Posterior cingulate gyrus (tissue), 11 donors: ENCODE data around the gene POLK.
A peak's percentile ranks its signal among the peaks of the same experiment; 100 is the strongest.
"Not testable (repeated sequence)": the region's sequence is repeated elsewhere in the genome, so short reads cannot be mapped to it uniquely, and the experiment has no call there.

Experiments
- DNase-seq, 10 donors: peaks; one replicate each; pipeline versions ENCODE4 v3.0.0 to v3.0.0-alpha.2; 2020 to 2021; ENCODE audit warnings: mixed read lengths in 3 of 10
- intact Hi-C: fragments of 100-400 bp; cut with DNase I; formaldehyde crosslinking; loops from one replicate; pipeline ENCODE4 v1.15.1; 2023

POLK gene

GRCh38 chr5:75601996-75602395 is 90.3 kb downstream of the POLK start:
- intact Hi-C loops: no loop called here
- no peak for DNase-seq

- intact Hi-C loops: no loop called here
- DNase-seq: no peak
Measured at GRCh38 chr5:75603371-75603770, 91.7 kb downstream of the POLK start.

GRCh38 chr5:75603821-75604220 is 92.1 kb downstream of the POLK start:
- intact Hi-C loops: no loop called here
- DNase-seq: no peak

- DNase-seq, intact Hi-C loops: not testable (repeated sequence)
Measured at GRCh38 chr5:75607341-75607740, 95.7 kb downstream of the POLK start.

GRCh38 chr5:75608870-75609269 is 97.2 kb downstream of the POLK start:
- intact Hi-C loops: no loop called here
- no peak for DNase-seq

GRCh38 chr5:75610201-75610600 is 98.5 kb downstream of the POLK start:
- intact Hi-C loops: no loop called here
- no peak for DNase-seq

- intact Hi-C loops, DNase-seq: not testable (repeated sequence)
Measured at GRCh38 chr5:75610859-75611310, 99.2 kb downstream of the POLK start.

GRCh38 chr5:75611311-75612225 is 99.9 kb downstream of the POLK start, which contains the start of gene ANKDD1B:
TSS of gene ANKDD1B (plus strand) at chr5:75611453. CDS start at chr5:75611635, 182 bp downstream.
- intact Hi-C loops: no loop called here
- peak in 7 of 10 donors; percentile 12 to 82 (median 33) for DNase-seq

GRCh38 chr5:75612226-75612569 is 100.5 kb downstream of the POLK start:
- no peak for DNase-seq
- intact Hi-C loops: no loop called here

- intact Hi-C loops: no loop called here
Measured at GRCh38 chr5:75612901-75613300, 101.2 kb downstream of the POLK start.

GRCh38 chr5:75614176-75614575 is 102.5 kb downstream of the POLK start:
- intact Hi-C loops: no loop called here
- no peak for DNase-seq

More at GRCh38 chr5:75612901-75613300, 101.2 kb downstream of the POLK start:
- no peak for DNase-seq

- intact Hi-C loops: no loop called here
- DNase-seq: no peak
Measured at GRCh38 chr5:75616371-75616881, 104.7 kb downstream of the POLK start.

- peak in 3 of 10 donors; percentile 16 to 82 (median 70) for DNase-seq
- intact Hi-C loops: no loop called here
Measured at GRCh38 chr5:75616971-75617621, 105.4 kb downstream of the POLK start.

GRCh38 chr5:75617736-75618352 is 106.2 kb downstream of the POLK start:
- no peak for DNase-seq
- intact Hi-C loops: no loop called here

- DNase-seq: no peak
Measured at GRCh38 chr5:75620184-75620959, 108.7 kb downstream of the POLK start.

GRCh38 chr5:75622564-75622963 is 110.9 kb downstream of the POLK start:
- DNase-seq: no peak
- intact Hi-C loops: no loop called here

More at GRCh38 chr5:75620184-75620959, 108.7 kb downstream of the POLK start:
- intact Hi-C loops: no loop called here

- no peak for DNase-seq
- intact Hi-C loops: no loop called here
Measured at GRCh38 chr5:75623846-75624245, 112.2 kb downstream of the POLK start.

GRCh38 chr5:75626959-75627358 is 115.3 kb downstream of the POLK start:
- no peak for DNase-seq
- intact Hi-C loops: no loop called here

GRCh38 chr5:75627801-75628200 is 116.1 kb downstream of the POLK start:
- no peak for DNase-seq
- intact Hi-C loops: no loop called here

GRCh38 chr5:75630875-75631274 is 119.2 kb downstream of the POLK start:
- intact Hi-C loops: no loop called here
- DNase-seq: no peak
